ENCODE results near the gene MAP4K3. TPM values are rescaled to one million over a fixed set of nuclear protein-coding genes. Genes with fewer than 3 reads are reported as not detected.

Gene MAP4K3
- total and polyA plus RNA-seq, 2 of the 8 experiments (the other 6 are each of a cell fraction or from before 2014, with no cell fraction given) = 11.4 to 63.0 TPM

DNA sequence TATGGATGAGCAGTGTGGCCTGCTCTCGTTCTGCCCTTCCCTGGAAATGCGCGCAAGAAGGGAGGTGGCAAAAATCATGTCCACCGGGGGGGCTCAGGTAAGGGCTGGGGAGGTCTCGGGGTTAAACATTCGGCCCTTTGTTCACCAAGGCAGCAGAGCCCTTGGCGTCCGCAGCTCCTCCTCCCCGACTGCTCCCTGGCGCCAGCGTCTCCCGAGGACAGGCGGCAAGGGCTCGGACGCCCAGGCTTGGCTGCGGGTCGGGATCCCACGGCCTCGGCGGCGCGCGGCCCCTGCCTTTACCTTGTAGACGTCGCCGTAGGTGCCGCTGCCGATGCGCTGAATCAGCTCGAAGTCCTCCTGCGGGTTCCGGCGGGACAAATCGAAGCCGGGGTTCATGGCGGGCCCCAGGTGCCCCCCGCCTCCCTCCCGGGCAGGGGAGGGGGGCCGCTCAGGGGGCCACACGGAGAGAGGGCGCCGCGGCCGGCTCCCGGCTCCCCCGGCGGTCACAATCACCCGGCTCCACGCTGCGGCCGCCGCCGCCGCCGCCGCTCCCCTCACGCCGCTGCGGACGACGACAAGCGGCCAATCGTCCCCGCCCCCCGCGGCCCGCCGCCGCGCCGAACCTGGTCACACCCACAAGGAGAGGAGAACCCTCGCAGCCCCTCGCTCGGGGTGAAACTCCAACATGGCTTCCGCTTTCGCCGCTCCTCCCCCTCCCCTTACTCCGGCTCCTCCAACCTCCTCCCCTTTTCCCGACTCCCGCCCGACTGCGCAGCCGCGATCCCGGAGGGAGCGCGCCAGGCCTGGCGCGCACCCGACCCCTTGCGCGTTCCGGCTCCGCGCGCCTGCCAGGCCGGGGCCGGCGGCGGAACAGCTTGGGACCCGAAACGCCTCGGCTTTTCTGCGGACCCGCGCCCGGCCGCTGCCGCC lies at the start of gene MAP4K3 (continued):
- no peak for TF ChIP-seq EZH2 (IDR thresholded peaks at IDR 0.05; ENCODE audit: low read depth, low read length, severe bottlenecking)
- no peak; the same call in 1 of the 2 replicates for TF ChIP-seq CREB1 (IDR thresholded peaks at IDR 0.05)
- no peak for TF ChIP-seq CTBP2 (IDR thresholded peaks at IDR 0.05; ENCODE audit: borderline replicate concordance, insufficient read depth, insufficient read length, low read length)
- peak; percentile 72 for TF ChIP-seq PHF8 (conservative IDR thresholded peaks at IDR 0.05; ENCODE audit: low read depth, low read length)
- TF ChIP-seq TBP (IDR thresholded peaks at IDR 0.05; ENCODE audit: low read depth, low read length) = peak; percentile 28; the same call in 1 of the 2 replicates
- no peak for TF ChIP-seq BACH1 (IDR thresholded peaks at IDR 0.05; ENCODE audit: low read length)
- peak; percentile 80 for TF ChIP-seq KDM4A (IDR thresholded peaks at IDR 0.05; ENCODE audit: low read depth, low read length, severe bottlenecking)
- no peak for TF ChIP-seq BRCA1 (IDR thresholded peaks at IDR 0.05; ENCODE audit: low read depth, low read length)
- TF ChIP-seq TEAD4 (IDR thresholded peaks at IDR 0.05; ENCODE audit: low read depth, low read length) = no peak
- no peak for TF ChIP-seq ATF3 (IDR thresholded peaks at IDR 0.05; ENCODE audit: insufficient read depth, low read depth, low read length)
- TF ChIP-seq SP4 (IDR thresholded peaks at IDR 0.05; ENCODE audit: low read length) = no peak
- no peak for TF ChIP-seq SAP30 (IDR thresholded peaks at IDR 0.05; ENCODE audit: insufficient read depth, insufficient replicate concordance, low read length)
- TF ChIP-seq EP300 (IDR thresholded peaks at IDR 0.05; ENCODE audit: borderline replicate concordance in 1 of 2, low read depth in 2 of 2, low read length in 2 of 2) = 0 out of 3 replicates have a peak, but pooled peaks of 1 of the 2 experiments have one; percentile 10
- TF ChIP-seq RBBP5 (IDR thresholded peaks at IDR 0.05; ENCODE audit: borderline replicate concordance, low read depth, low read length) = peak; percentile 73; the same call in 1 of the 2 replicates
- peak in 1 of 2 experiments; percentile 81; a peak in 2 of 3 replicates for TF ChIP-seq POLR2A (IDR thresholded peaks at IDR 0.05; ENCODE audit: control extremely low read depth in 1 of 2, low read depth in 2 of 2, low read length in 2 of 2)
- TF ChIP-seq HDAC6 (IDR thresholded peaks at IDR 0.05; ENCODE audit: low read depth, low read length) = no peak
- no peak for TF ChIP-seq JUND (IDR thresholded peaks at IDR 0.05; ENCODE audit: low read length)
- TF ChIP-seq CHD1 (IDR thresholded peaks at IDR 0.05; ENCODE audit: low read depth, low read length) = no peak; the same call in 1 of the 2 replicates
- no peak for TF ChIP-seq TCF12 (IDR thresholded peaks at IDR 0.05; ENCODE audit: low read depth, low read length)
- no peak for TF ChIP-seq SIRT6 (IDR thresholded peaks at IDR 0.05; ENCODE audit: low read length)
- TF ChIP-seq CBX5 (IDR thresholded peaks at IDR 0.05; ENCODE audit: low read depth, low read length) = no peak
- 0 out of 4 replicates have a peak, but pooled peaks have one; percentile 31 to 78 for TF ChIP-seq HDAC2 (IDR thresholded peaks at IDR 0.05; ENCODE audit: borderline replicate concordance in 1 of 2, low read depth in 2 of 2, low read length in 2 of 2)
- TF ChIP-seq KDM1A (IDR thresholded peaks at IDR 0.05; ENCODE audit: borderline replicate concordance, low read length) = no peak
